HAP-1 (cell line): ENCODE results near the gene ELP2.
"Not testable (repeated sequence)": the region's sequence is repeated elsewhere in the genome, so short reads cannot be mapped to it uniquely, and the experiment has no call there.

Experiments
- DNase-seq, 2 experiments: peaks; one replicate each; pipeline ENCODE4 v3.0.0-alpha.2; 2016 to 2020; ENCODE audit warnings: low spot score in 2 of 2
- H3K27me3 ChIP-seq: fragments of 250-450 bp; sonication (Bioruptor Pico); 2 replicates; pipeline ENCODE4 v1.5.1; 2020; ENCODE audit warnings: low read depth, mild to moderate bottlenecking, moderate library complexity
- H3K36me3 ChIP-seq: fragments of 250-450 bp; sonication (Bioruptor Pico); replicated peaks from 2 replicates; pipeline ENCODE4 v1.5.1; 2020; ENCODE audit warnings: mild to moderate bottlenecking
- H3K4me1 ChIP-seq: fragments of 250-450 bp; sonication (Bioruptor Pico); 2 replicates; pipeline ENCODE4 v1.5.1; 2020; ENCODE audit warnings: mild to moderate bottlenecking
- H3K4me3 ChIP-seq: fragments of 250-450 bp; sonication (Bioruptor Pico); 2 replicates; pipeline ENCODE4 v1.5.1; 2020; ENCODE audit warnings: mild to moderate bottlenecking, moderate library complexity
- H3K9me3 ChIP-seq: fragments of 250-450 bp; sonication (Bioruptor Pico); 2 replicates; pipeline ENCODE4 v1.5.1; 2020; ENCODE audit warnings: mild to moderate bottlenecking, moderate library complexity
- in situ Hi-C: fragments of 300-500 bp; cut with MboI; formaldehyde crosslinking; loops from 3 replicates; pipeline ENCODE4 v1.14.3; 2020; ENCODE audit warnings: low sequenced_read_pairs, inconsistent platforms, mixed read lengths

Gene ELP2

DNA sequence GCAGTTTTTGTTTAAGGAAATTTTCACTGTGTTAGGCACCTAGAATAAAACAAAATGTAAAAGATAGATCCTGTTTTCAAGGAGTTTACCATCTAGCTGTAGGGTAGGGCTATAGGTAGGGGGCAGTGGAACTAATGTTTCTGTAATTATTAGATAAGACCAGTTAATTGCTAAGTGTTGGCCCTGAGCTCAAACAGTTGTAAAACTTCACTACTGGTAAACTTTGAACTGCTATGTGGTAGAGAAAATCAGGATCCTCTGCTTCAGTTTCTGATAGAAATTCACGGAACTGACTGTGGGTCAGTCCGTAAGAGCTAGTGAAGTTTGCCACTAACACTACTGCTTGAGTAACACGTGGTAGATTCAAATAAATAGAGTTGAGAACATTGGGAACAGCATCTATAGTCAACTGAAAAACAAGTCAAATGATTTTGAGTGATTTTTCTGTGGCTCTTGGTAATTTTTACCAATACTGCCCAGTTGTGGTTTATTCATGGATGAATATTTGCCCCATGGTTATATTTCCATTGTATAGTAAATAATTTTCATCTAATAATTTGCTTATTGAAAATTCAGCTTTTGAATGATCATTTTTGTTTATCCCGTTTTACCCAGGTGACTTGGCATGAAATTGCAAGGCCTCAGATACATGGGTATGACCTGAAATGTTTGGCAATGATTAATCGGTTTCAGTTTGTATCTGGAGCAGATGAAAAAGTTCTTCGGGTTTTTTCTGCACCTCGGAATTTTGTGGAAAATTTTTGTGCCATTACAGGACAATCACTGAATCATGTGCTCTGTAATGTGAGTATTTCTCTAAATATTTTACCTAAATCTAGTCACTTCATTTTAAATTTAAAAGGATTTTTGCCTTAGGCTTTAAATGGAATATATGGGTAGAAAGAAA, 26.4 kb downstream of the ELP2 start:
- Histone ChIP-seq H3K4me3 (no peak overlapping the region), H3K36me3 (peaks cover 64% of the 10 kb centered on the region), H3K27me3 (no peaks in the 10 kb centered on the region), H3K9me3 (no peaks in the 10 kb centered on the region), H3K4me1 (no peaks in the 10 kb centered on the region)
- in situ Hi-C loops, result no loop called here
- no peak for DNase-seq

GRCh38 chr18:36157441-36157840, 27.7 kb downstream of the ELP2 start:
- Histone ChIP-seq H3K9me3 (no peaks in the 10 kb centered on the region), H3K4me3 (no peak overlapping the region), H3K36me3 (peaks cover 68% of the 10 kb centered on the region), H3K27me3 (no peaks in the 10 kb centered on the region), H3K4me1 (no peaks in the 10 kb centered on the region)
- in situ Hi-C loops, result no loop called here
- no peak for DNase-seq

DNA sequence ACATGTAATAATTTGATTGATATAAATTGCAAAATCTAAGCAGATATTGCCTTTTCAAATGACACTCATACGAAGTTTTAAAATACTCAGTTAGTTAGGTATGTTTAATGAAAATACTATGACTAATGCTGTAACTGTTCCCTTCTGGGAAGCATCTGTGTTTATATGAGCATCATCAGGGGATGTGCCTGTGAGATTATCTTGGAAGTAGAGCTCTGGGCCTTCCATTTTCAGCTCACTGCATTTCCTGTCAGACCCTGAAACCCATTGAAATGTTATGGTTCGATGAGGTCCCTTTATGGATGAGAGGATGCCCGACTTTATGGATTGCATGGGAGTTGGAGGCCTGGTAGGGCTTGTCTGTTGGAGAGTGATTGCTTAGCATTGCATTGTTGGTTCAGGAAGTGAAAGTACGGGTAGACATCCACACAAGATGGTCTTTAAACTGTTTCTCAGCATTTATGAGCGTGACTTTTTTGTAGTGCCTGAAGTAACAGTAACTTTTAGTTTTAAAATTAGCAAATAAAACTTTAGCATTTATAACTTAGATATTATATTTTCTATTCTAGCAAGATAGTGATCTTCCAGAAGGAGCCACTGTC, 28.7 kb downstream of the ELP2 start:
- H3K4me3 ChIP-seq, result no peak overlapping the region
- no peaks in the 10 kb centered on the region for H3K9me3 ChIP-seq
- H3K27me3 ChIP-seq, result no peaks in the 10 kb centered on the region
- no peak for DNase-seq
- no peaks in the 10 kb centered on the region for H3K4me1 ChIP-seq
- in situ Hi-C loops, result no loop called here
- H3K36me3 ChIP-seq, result peaks cover 68% of the 10 kb centered on the region

DNA sequence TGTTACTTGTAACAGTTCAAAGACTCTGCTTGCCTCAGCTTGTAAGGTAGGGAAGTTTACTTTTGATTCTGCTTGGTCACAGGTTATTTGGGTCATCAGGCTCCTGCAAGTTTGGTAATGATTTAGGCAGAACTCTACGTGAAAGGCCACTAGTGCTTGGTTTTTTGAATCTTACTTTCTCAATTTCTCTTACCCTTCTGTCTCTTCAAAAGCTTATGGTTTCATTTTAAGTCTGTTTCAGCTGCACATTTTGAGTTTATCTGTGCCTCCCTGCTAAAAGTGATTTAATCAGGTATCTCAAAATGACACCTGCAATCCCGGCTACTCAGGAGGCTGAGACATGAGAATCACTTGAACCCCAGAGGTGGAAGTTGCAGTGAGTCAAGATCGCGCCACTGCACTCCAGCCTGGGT, 31.3 kb downstream of the ELP2 start:
- Histone ChIP-seq H3K4me3 (no peak overlapping the region), H3K4me1 (no peaks in the 10 kb centered on the region), H3K9me3 (no peaks in the 10 kb centered on the region), H3K36me3 (peaks cover 67% of the 10 kb centered on the region), H3K27me3 (no peaks in the 10 kb centered on the region)
- in situ Hi-C loops, result no loop called here
- DNase-seq, result no peak

GRCh38 chr18:36162981-36163380, 33.3 kb downstream of the ELP2 start:
- DNase-seq, result no peak
- in situ Hi-C loops, result no loop called here
- peaks cover 61% of the 10 kb centered on the region for H3K36me3 ChIP-seq
- H3K4me1 ChIP-seq, result no peaks in the 10 kb centered on the region
- H3K4me3 ChIP-seq, result no peak overlapping the region
- H3K27me3 ChIP-seq, result no peaks in the 10 kb centered on the region
- H3K9me3 ChIP-seq, result no peaks in the 10 kb centered on the region

GRCh38 chr18:36167692-36168218, 38.1 kb downstream of the ELP2 start:
- Histone ChIP-seq H3K4me3 (no peak overlapping the region), H3K9me3 (no peaks in the 10 kb centered on the region), H3K27me3 (no peaks in the 10 kb centered on the region), H3K4me1 (no peaks in the 10 kb centered on the region), H3K36me3 (peaks cover 50% of the 10 kb centered on the region)
- in situ Hi-C loops, result no loop called here
- no peak for DNase-seq

- H3K9me3 ChIP-seq, in situ Hi-C loops, DNase-seq, H3K4me3 ChIP-seq, H3K27me3 ChIP-seq, H3K4me1 ChIP-seq: not testable (repeated sequence)
- H3K36me3 ChIP-seq, result peaks cover 52% of the 10 kb centered on the region
Measured at GRCh38 chr18:36168296-36168695, 38.6 kb downstream of the ELP2 start.

GRCh38 chr18:36169938-36170337, 40.2 kb downstream of the ELP2 start:
- Histone ChIP-seq H3K9me3 (no peaks in the 10 kb centered on the region), H3K4me1 (no peaks in the 10 kb centered on the region), H3K27me3 (no peaks in the 10 kb centered on the region), H3K36me3 (peaks cover 59% of the 10 kb centered on the region), H3K4me3 (no peak overlapping the region)
- DNase-seq, result no peak
- in situ Hi-C loops, result no loop called here

- no peak overlapping the region for H3K4me3 ChIP-seq
- DNase-seq, result no peak
- H3K36me3 ChIP-seq, result peaks cover 52% of the 10 kb centered on the region
- H3K27me3 ChIP-seq, result no peaks in the 10 kb centered on the region
- in situ Hi-C loops, result no loop called here
- H3K4me1 ChIP-seq, result no peaks in the 10 kb centered on the region
- H3K9me3 ChIP-seq, result no peaks in the 10 kb centered on the region
Measured at GRCh38 chr18:36175481-36175880, 45.8 kb downstream of the ELP2 start.

DNA sequence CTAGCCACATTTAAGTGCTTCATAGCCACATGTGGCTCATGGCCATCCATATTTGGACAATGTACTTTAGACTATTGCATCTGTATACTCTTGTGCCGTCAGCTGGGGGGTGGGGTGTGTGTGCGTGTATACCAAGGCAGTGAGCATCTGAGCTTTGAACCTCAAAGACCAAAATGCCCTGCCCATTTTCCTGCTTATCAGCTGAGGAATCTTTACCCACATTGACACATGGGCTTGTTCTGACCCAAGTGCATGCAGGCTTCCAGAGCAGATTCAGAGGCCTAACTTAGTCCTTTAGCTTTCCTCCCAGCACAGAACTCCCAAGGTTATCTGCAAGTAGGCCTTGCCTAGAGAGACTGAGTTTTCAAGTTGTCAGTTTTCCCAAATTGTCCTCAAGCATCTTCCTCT, 46.5 kb downstream of the ELP2 start:
- peaks cover 47% of the 10 kb centered on the region for H3K36me3 ChIP-seq
- H3K4me1 ChIP-seq, result no peaks in the 10 kb centered on the region
- no peaks in the 10 kb centered on the region for H3K9me3 ChIP-seq
- in situ Hi-C loops, result no loop called here
- H3K27me3 ChIP-seq, result no peaks in the 10 kb centered on the region
- DNase-seq, result no peak
- H3K4me3 ChIP-seq, result no peak overlapping the region

- H3K27me3 ChIP-seq, result no peaks in the 10 kb centered on the region
- in situ Hi-C loops, result no loop called here
- DNase-seq, result no peak
- no peaks in the 10 kb centered on the region for H3K9me3 ChIP-seq
- H3K4me3 ChIP-seq, result no peak overlapping the region
- H3K36me3 ChIP-seq, result peaks cover 47% of the 10 kb centered on the region
- H3K4me1 ChIP-seq, result no peaks in the 10 kb centered on the region
Measured at GRCh38 chr18:36176711-36177110, 47.0 kb downstream of the ELP2 start.

DNA sequence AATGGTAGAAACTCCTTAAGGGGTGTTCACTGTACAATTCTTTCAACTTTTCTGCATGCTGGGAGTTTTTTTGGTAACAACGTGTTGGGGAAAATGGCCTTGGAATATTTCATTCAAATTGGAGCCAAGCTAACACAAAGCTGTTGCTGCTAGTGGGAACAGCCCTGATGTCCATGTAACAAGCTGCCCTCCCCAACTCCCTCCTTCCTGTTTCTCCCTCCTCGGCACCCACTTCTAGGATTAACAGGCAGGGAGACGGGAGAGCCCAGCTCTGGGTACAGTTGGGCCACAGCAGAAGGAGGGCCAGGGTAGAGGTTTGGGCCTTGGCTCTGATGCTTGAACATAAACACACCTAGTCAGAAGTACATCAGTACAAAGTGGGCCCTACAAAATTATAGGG, 48.2 kb downstream of the ELP2 start:
- DNase-seq, result no peak
- in situ Hi-C loops, result no loop called here
- Histone ChIP-seq H3K27me3 (no peaks in the 10 kb centered on the region), H3K9me3 (no peaks in the 10 kb centered on the region), H3K36me3 (peaks cover 37% of the 10 kb centered on the region), H3K4me3 (no peak overlapping the region), H3K4me1 (no peaks in the 10 kb centered on the region)

- Histone ChIP-seq H3K9me3 (no peaks in the 10 kb centered on the region), H3K36me3 (peaks cover 20% of the 10 kb centered on the region), H3K4me1 (no peaks in the 10 kb centered on the region), H3K27me3 (no peaks in the 10 kb centered on the region), H3K4me3 (no peak overlapping the region)
- in situ Hi-C loops, result no loop called here
- no peak for DNase-seq
Measured at GRCh38 chr18:36179562-36180355, 50.1 kb downstream of the ELP2 start.

- in situ Hi-C loops, result no loop called here
Measured at GRCh38 chr18:36181441-36181840, 51.7 kb downstream of the ELP2 start.

More at GRCh38 chr18:36181441-36181840, 51.7 kb downstream of the ELP2 start:
- peaks cover 3% of the 10 kb centered on the region; the same call in 1 of the 2 replicates for H3K36me3 ChIP-seq
- H3K27me3 ChIP-seq, result no peaks in the 10 kb centered on the region
- H3K9me3 ChIP-seq, result no peaks in the 10 kb centered on the region
- no peak overlapping the region for H3K4me3 ChIP-seq
- no peaks in the 10 kb centered on the region for H3K4me1 ChIP-seq
- no peak for DNase-seq
